Panc1 (cell line): ENCODE data around the gene SCPEP1. TPM values are rescaled to one million over a fixed set of nuclear protein-coding genes. Genes with fewer than 3 reads are reported as not detected.
"Not testable (repeated sequence)": the region's sequence is repeated elsewhere in the genome, so short reads cannot be mapped to it uniquely, and the experiment has no call there.

Experiments used
- ATAC-seq: fragments of 200-7000 bp; cut with Tn5 transposase; 2 replicates; pipeline ENCODE4 v1.9.1; 2020; ENCODE audit warnings: mild to moderate bottlenecking, moderate library complexity
- BruUV-seq: library from RNA; stranded (reverse); fragments of 400-500 nt; replicated peaks from 2 replicates; lab custom pipeline; 2021; lab: Mats Ljungman, UMichigan
- CTCF ChIA-PET: fragments of 300-600 bp; sonication (Branson Sonifier 250); formaldehyde crosslinking; loops from one replicate; lab custom pipeline; 2022; ENCODE audit warnings: antibody characterized with exemption; lab: Charles Lee
- POLR2A ChIA-PET: fragments of 300-600 bp; sonication (Branson Sonifier 250); formaldehyde crosslinking; loops from one replicate; lab custom pipeline; 2022; ENCODE audit warnings: antibody characterized with exemption; lab: Charles Lee
- DNase-seq: peaks from one replicate; pipeline ENCODE4 v3.0.0-alpha.2; 2010; ENCODE audit warnings: low read depth, low spot score
- H3K27ac ChIP-seq: 2 replicates; pipeline ENCODE4 v1.5.1; 2011; ENCODE audit warnings: mild to moderate bottlenecking, low read length, inconsistent platforms
- H3K27me3 ChIP-seq: fragments of 200-500 bp; sonication (Bioruptor generic); 2 replicates; pipeline ENCODE4 v1.6.0; 2014; ENCODE audit warnings: low read length, inconsistent platforms; ENCODE audit not compliant: control insufficient read depth, insufficient read depth
- H3K36me3 ChIP-seq: fragments of 200-500 bp; sonication (Bioruptor generic); 2 replicates; pipeline ENCODE4 v1.5.1; 2014; ENCODE audit warnings: inconsistent platforms, mild to moderate bottlenecking, low read length, moderate library complexity; ENCODE audit not compliant: control insufficient read depth, insufficient read depth
- H3K4me1 ChIP-seq: 2 replicates; pipeline ENCODE4 v1.5.1; 2011; ENCODE audit warnings: inconsistent platforms, mild to moderate bottlenecking, low read length, moderate library complexity; ENCODE audit not compliant: control insufficient read depth, insufficient read depth
- H3K4me3 ChIP-seq, 2 experiments: 2 replicates each; pipeline ENCODE4 v1.5.1; 2011 to 2012; ENCODE audit warnings: low read depth in 2 of 2, low read length in 2 of 2, mild to moderate bottlenecking in 2 of 2, inconsistent platforms in 1 of 2, moderate library complexity in 1 of 2
- H3K9me3 ChIP-seq: fragments of 200-500 bp; sonication (Bioruptor generic); 2 replicates; pipeline ENCODE4 v1.5.1; 2014; ENCODE audit warnings: low read depth, mild to moderate bottlenecking, inconsistent platforms, low read length, moderate library complexity; ENCODE audit not compliant: control insufficient read depth, insufficient read depth
- CTCF ChIP-seq: fragments of 450-650 bp; IDR thresholded peaks from 2 replicates; pipeline ENCODE4 v1.5.1; 2017; ENCODE audit warnings: mild to moderate bottlenecking
- POLR2AphosphoS5 ChIP-seq: IDR thresholded peaks from 2 replicates; pipeline ENCODE4 v1.6.1; 2012; ENCODE audit warnings: mild to moderate bottlenecking, low read depth, low read length, moderate library complexity
- REST ChIP-seq, 2 experiments: IDR thresholded peaks; 2 replicates each; pipeline ENCODE4 v1.6.1; 2011 to 2012; ENCODE audit warnings: low read depth in 2 of 2, control low read depth in 1 of 2, low read length in 1 of 2, mild to moderate bottlenecking in 1 of 2, moderate library complexity in 1 of 2; ENCODE audit not compliant: insufficient read depth in 1 of 2
- SIN3A ChIP-seq: IDR thresholded peaks from 2 replicates; pipeline ENCODE4 v1.6.1; 2012; ENCODE audit warnings: low read depth, mild to moderate bottlenecking, low read length, moderate library complexity, borderline replicate concordance; ENCODE audit not compliant: insufficient read depth
- TCF7L2 ChIP-seq: IDR thresholded peaks from 2 replicates; pipeline ENCODE4 v1.6.1; 2011; ENCODE audit warnings: mild to moderate bottlenecking, low read depth, low read length, inconsistent platforms
- in situ Hi-C: cut with HindIII; loops from 2 replicates; pipeline ENCODE4 v1.10.0; 2016; ENCODE audit warnings: low sequenced_read_pairs, low pct_unique_long_range_greater_than_20kb
- intact Hi-C: fragments of 100-400 bp; cut with micrococcal nuclease; formaldehyde crosslinking; loops from one replicate; pipeline ENCODE4 v1.10.0; 2022; ENCODE audit not compliant: unreplicated experiment
- total RNA-seq: library from RNA; stranded (reverse); gene quantifications from one replicate; pipeline ENCODE4 v1.2.1, GENCODE V29; 2021; ENCODE audit not compliant: unreplicated experiment

Gene SCPEP1
- total RNA-seq, 1 experiment from 2014 or later = 50.7 TPM

GRCh38 chr17:56936697-56937322 is 41.1 kb upstream of the SCPEP1 start:
- DNase-seq = no peak
- no peak for ATAC-seq
- POLR2A ChIA-PET = no interaction called here
- peaks cover 7% of the 10 kb centered on the region for H3K4me1 ChIP-seq
- no peaks in the 10 kb centered on the region for H3K27me3 ChIP-seq
- BruUV-seq = no TSS peak
- CTCF ChIA-PET = no interaction called here
- H3K9me3 ChIP-seq = no peaks in the 10 kb centered on the region
- TF ChIP-seq POLR2AphosphoS5 (no peak), TCF7L2 (no peak), CTCF (no peak), REST (IDR thresholded peaks at IDR 0.05; ENCODE audit: insufficient read depth in 1 of 2, low read depth in 2 of 2, low read length in 1 of 2) (no peak), SIN3A (no peak)
- no peak overlapping the region for H3K27ac ChIP-seq
- in situ Hi-C loops = no loop called here
- peaks cover 8% of the 10 kb centered on the region; the same call in 1 of the 2 replicates for H3K36me3 ChIP-seq
- intact Hi-C loops = no loop called here
- no peak overlapping the region for H3K4me3 ChIP-seq

GRCh38 chr17:56937687-56938086 is 40.2 kb upstream of the SCPEP1 start:
- Histone ChIP-seq H3K4me1 (peaks cover 7% of the 10 kb centered on the region), H3K4me3 (no peak overlapping the region), H3K27me3 (no peaks in the 10 kb centered on the region), H3K27ac (no peak overlapping the region), H3K36me3 (peaks cover 8% of the 10 kb centered on the region; the same call in 1 of the 2 replicates), H3K9me3 (no peaks in the 10 kb centered on the region)
- ChIA-PET POLR2A (no interaction called here), CTCF (no interaction called here)
- intact Hi-C loops = loop anchor here (2.0 kb wide), 1 partner anchor 119 kb away; no protein-coding TSS in a partner anchor
- no TSS peak for BruUV-seq
- TF ChIP-seq CTCF (no peak), POLR2AphosphoS5 (no peak), REST (IDR thresholded peaks at IDR 0.05; ENCODE audit: insufficient read depth in 1 of 2, low read depth in 2 of 2, low read length in 1 of 2) (no peak), TCF7L2 (no peak), SIN3A (no peak)
- in situ Hi-C loops = no loop called here
- DNase-seq (no peak), ATAC-seq (no peak)

- H3K4me1 ChIP-seq, H3K27me3 ChIP-seq, POLR2A ChIA-PET, H3K4me3 ChIP-seq, H3K9me3 ChIP-seq, DNase-seq, CTCF ChIA-PET, ATAC-seq, in situ Hi-C loops, H3K27ac ChIP-seq: not testable (repeated sequence)
- intact Hi-C loops = loop anchor here (2.0 kb wide), 1 partner anchor 119 kb away; no protein-coding TSS in a partner anchor
- peaks cover 10% of the 10 kb centered on the region; the same call in 1 of the 2 replicates for H3K36me3 ChIP-seq
- BruUV-seq = TSS peak; percentile 69
These were observed 39.7 kb upstream of the SCPEP1 start for GRCh38 chr17:56938206-56938605.
